H1 (cell line): ENCODE results near the gene PGAM2. TPM values are rescaled to one million over a fixed set of nuclear protein-coding genes. Genes with fewer than 3 reads are reported as not detected.

ENCODE experiments used
- CTCF ChIA-PET: fragments of 300-600 bp; sonication (Branson Sonifier 250); formaldehyde crosslinking; loops from one replicate; lab custom pipeline; 2021; ENCODE audit not compliant: partially characterized antibody; lab: Charles Lee
- POLR2A ChIA-PET: fragments of 300-600 bp; sonication (Branson Sonifier 250); formaldehyde crosslinking; loops from one replicate; lab custom pipeline; 2021; ENCODE audit warnings: inconsistent platforms; ENCODE audit not compliant: partially characterized antibody; lab: Charles Lee
- DNase-seq, 2 experiments: peaks; one replicate each; pipeline versions ENCODE4 v3.0.0 to v3.0.0-alpha.2; 2010 to 2022; ENCODE audit warnings: low spot score in 2 of 2, low read depth in 1 of 2, mixed read lengths in 1 of 2
- FAIRE-seq: peaks from 2 replicates; lab custom pipeline; 2011; peaks lifted over from hg19 to GRCh38; lab: Jason Lieb, UNC
- H2AFZ ChIP-seq: 2 replicates; pipeline ENCODE4 v1.8.1; 2012; ENCODE audit warnings: low read length, inconsistent platforms
- H2AK5ac ChIP-seq: 2 replicates; pipeline ENCODE4 v1.6.1; 2013; ENCODE audit warnings: low read depth, low read length
- H2BK120ac ChIP-seq: replicated peaks from 2 replicates; pipeline ENCODE3; 2013; ENCODE audit warnings: low read depth, low read length, inconsistent platforms
- H2BK12ac ChIP-seq: 2 replicates; pipeline ENCODE4 v1.6.1; 2013; ENCODE audit warnings: low read depth, low read length
- H2BK15ac ChIP-seq: 2 replicates; pipeline ENCODE4 v1.6.1; 2013; ENCODE audit warnings: low read length
- H2BK20ac ChIP-seq: 2 replicates; pipeline ENCODE4 v1.6.1; 2013; ENCODE audit warnings: low read length
- H2BK5ac ChIP-seq: 2 replicates; pipeline ENCODE4 v1.6.1; 2013; ENCODE audit warnings: low read depth, low read length
- H3K14ac ChIP-seq: 2 replicates; pipeline ENCODE4 v1.6.1; 2013; ENCODE audit warnings: inconsistent platforms; ENCODE audit not compliant: insufficient read length
- H3K18ac ChIP-seq: 2 replicates; pipeline ENCODE4 v1.6.1; 2013; ENCODE audit warnings: low read length; ENCODE audit errors: extremely low read depth
- H3K23ac ChIP-seq: 2 replicates; pipeline ENCODE4 v1.6.1; 2013; ENCODE audit warnings: inconsistent platforms; ENCODE audit not compliant: insufficient read length
- H3K23me2 ChIP-seq: 2 replicates; pipeline ENCODE4 v1.6.1; 2013; ENCODE audit warnings: low read depth, low read length
- H3K27ac ChIP-seq: 2 replicates; pipeline ENCODE4 v1.6.1; 2011; ENCODE audit warnings: low read depth, low read length, inconsistent platforms
- H3K27me3 ChIP-seq, 4 experiments: replicated peaks in 1 of 4; 1 replicate in 1 of 4; 2 replicates in 3 of 4; pipeline versions ENCODE4 v1.6.1 to v1.8.1; 2011 to 2013; ENCODE audit warnings: low read length in 3 of 4, mild to moderate bottlenecking in 3 of 4, inconsistent platforms in 2 of 4, mixed read lengths in 2 of 4, moderate library complexity in 1 of 4; ENCODE audit not compliant: control insufficient read depth in 3 of 4, insufficient read depth in 3 of 4; ENCODE audit errors: extremely low read depth in 1 of 4
- H3K36me3 ChIP-seq, 4 experiments: 2 replicates each; pipeline versions ENCODE4 v1.6.1 to v1.8.1; 2011 to 2013; ENCODE audit warnings: mild to moderate bottlenecking in 4 of 4, low read length in 3 of 4, moderate library complexity in 2 of 4, control low read depth in 1 of 4, inconsistent platforms in 1 of 4; ENCODE audit not compliant: insufficient read depth in 4 of 4, control insufficient read depth in 2 of 4
- H3K4ac ChIP-seq: replicated peaks from 2 replicates; pipeline ENCODE3; 2013; ENCODE audit warnings: low read length, low read depth, mixed read lengths, inconsistent platforms; ENCODE audit not compliant: insufficient read length
- H3K4me1 ChIP-seq, 4 experiments: replicated peaks in 1 of 4; 1 replicate in 1 of 4; 2 replicates in 3 of 4; pipeline versions ENCODE4 v1.6.1 to v1.8.1; 2011 to 2013; ENCODE audit warnings: low read length in 3 of 4, inconsistent platforms in 2 of 4, mixed read lengths in 1 of 4; ENCODE audit not compliant: insufficient read depth in 4 of 4, control insufficient read depth in 3 of 4
- H3K4me2 ChIP-seq, 2 experiments: 2 replicates each; pipeline versions ENCODE4 v1.6.1 to v1.8.1; 2011 to 2013; ENCODE audit warnings: low read depth in 2 of 2, low read length in 2 of 2, control low read depth in 1 of 2, inconsistent platforms in 1 of 2, mild to moderate bottlenecking in 1 of 2; ENCODE audit not compliant: insufficient read depth in 1 of 2
- H3K4me3 ChIP-seq, 4 experiments: fragments of 200-600, 300-600 bp in 1 of 4; sonication (generic), shearing (Covaris generic), sonication (Bioruptor Twin) in 1 of 4; 2 replicates each; pipeline versions ENCODE4 v1.5.1 to v1.8.1; 2011 to 2016; ENCODE audit warnings: low read length in 4 of 4, low read depth in 3 of 4, control low read depth in 2 of 4, inconsistent platforms in 2 of 4, mild to moderate bottlenecking in 2 of 4, mixed read lengths in 1 of 4, moderate library complexity in 1 of 4; ENCODE audit not compliant: insufficient read depth in 2 of 4; ENCODE audit errors: extremely low read depth in 1 of 4
- H3K56ac ChIP-seq: replicated peaks from 2 replicates; pipeline ENCODE3; 2013; ENCODE audit warnings: low read depth, mild to moderate bottlenecking, mixed read lengths, low read length, inconsistent platforms; ENCODE audit not compliant: insufficient read length
- H3K79me1 ChIP-seq: 2 replicates; pipeline ENCODE4 v1.6.1; 2013; ENCODE audit warnings: low read depth, low read length, control low read depth
- H3K79me2 ChIP-seq, 2 experiments: 2 replicates each; pipeline versions ENCODE4 v1.6.1 to v1.8.1; 2012 to 2013; ENCODE audit warnings: low read length in 2 of 2, mild to moderate bottlenecking in 2 of 2, inconsistent platforms in 1 of 2; ENCODE audit not compliant: insufficient read depth in 2 of 2, control insufficient read depth in 1 of 2
- H3K9ac ChIP-seq, 4 experiments: replicated peaks in 1 of 4; 1 replicate in 1 of 4; 2 replicates in 3 of 4; pipeline versions ENCODE4 v1.6.1 to v1.8.1; 2011 to 2013; ENCODE audit warnings: low read depth in 3 of 4, low read length in 3 of 4, control low read depth in 2 of 4, mild to moderate bottlenecking in 2 of 4, moderate library complexity in 2 of 4, inconsistent platforms in 1 of 4; ENCODE audit errors: extremely low read depth in 1 of 4
- H3K9me3 ChIP-seq, 2 experiments: 2 replicates each; pipeline versions ENCODE4 v1.6.1 to v1.8.1; 2012 to 2013; ENCODE audit warnings: mild to moderate bottlenecking in 2 of 2, moderate library complexity in 2 of 2, control low read depth in 1 of 2, inconsistent platforms in 1 of 2, low read depth in 1 of 2, low read length in 1 of 2, mixed read lengths in 1 of 2; ENCODE audit not compliant: insufficient read depth in 2 of 2
- H4K20me1 ChIP-seq, 2 experiments: replicated peaks in 1 of 2; 2 replicates each; pipeline versions ENCODE3 to v1.8.1; 2011 to 2013; ENCODE audit warnings: inconsistent platforms in 2 of 2, low read length in 2 of 2, mild to moderate bottlenecking in 1 of 2; ENCODE audit not compliant: insufficient read depth in 2 of 2, control insufficient read depth in 1 of 2
- H4K5ac ChIP-seq: 2 replicates; pipeline ENCODE4 v1.6.1; 2013; ENCODE audit warnings: low read length, low read depth, mixed read lengths, inconsistent platforms; ENCODE audit not compliant: insufficient read length
- H4K8ac ChIP-seq: 2 replicates; pipeline ENCODE4 v1.8.0; 2013; ENCODE audit warnings: mild to moderate bottlenecking, moderate library complexity, low read length, inconsistent platforms; ENCODE audit not compliant: insufficient read depth; ENCODE audit errors: extremely low read depth
- H4K91ac ChIP-seq: replicated peaks from 2 replicates; pipeline ENCODE3; 2013; ENCODE audit warnings: low read length, mixed read lengths, inconsistent platforms; ENCODE audit not compliant: insufficient read length
- BACH1 ChIP-seq: IDR thresholded peaks from 2 replicates; pipeline ENCODE4 v1.6.1; 2012; ENCODE audit warnings: low read length, improper control_type of control experiment
- CHD1 ChIP-seq: IDR thresholded peaks from 2 replicates; pipeline ENCODE4 v1.6.1; 2012; ENCODE audit warnings: low read depth, low read length, improper control_type of control experiment
- GTF2F1 ChIP-seq: IDR thresholded peaks from 2 replicates; pipeline ENCODE4 v1.6.1; 2012; ENCODE audit warnings: low read depth, low read length, improper control_type of control experiment, borderline replicate concordance
- POLR2A ChIP-seq, 2 experiments: IDR thresholded peaks; 1 replicate in 1 of 2; 2 replicates in 1 of 2; pipeline ENCODE4 v1.6.1; 2011; ENCODE audit warnings: low read depth in 2 of 2, low read length in 2 of 2, mild to moderate bottlenecking in 2 of 2; ENCODE audit errors: control extremely low read depth in 1 of 2
- SP4 ChIP-seq: IDR thresholded peaks from 2 replicates; pipeline ENCODE4 v1.6.1; 2012; ENCODE audit warnings: low read length, inconsistent platforms
- SUZ12 ChIP-seq: fragments of 200-600 bp; sonication (generic); IDR thresholded peaks from 2 replicates; pipeline ENCODE4 v1.6.1; 2012; ENCODE audit warnings: mild to moderate bottlenecking, inconsistent platforms, low read length, moderate library complexity, mixed read lengths
- TBP ChIP-seq: IDR thresholded peaks from 2 replicates; pipeline ENCODE4 v1.6.1; 2011; ENCODE audit warnings: low read depth, low read length, improper control_type of control experiment
- WGBS, 2 experiments: shearing (Covaris generic) in 1 of 2; methylation state at CpG; one replicate each; pipeline versions ENCODE4 v1.1.6 to v1.1.7; 2013 to 2015; ENCODE audit warnings: low lambda C conversion rate in 2 of 2, mixed read lengths in 2 of 2, inconsistent platforms in 1 of 2, low coverage in 1 of 2, missing lambda C conversion rate in 1 of 2; ENCODE audit not compliant: insufficient replicate concordance in 2 of 2, insufficient coverage in 1 of 2, insufficient read length in 1 of 2; ENCODE audit errors: extremely low coverage in 1 of 2, missing lambda C conversion rate in 1 of 2; 5-methylcytosine and 5-hydroxymethylcytosine counted together
- polyA plus RNA-seq, 7 experiments: library from polyadenylated mRNA; depleted of rRNA in 3 of 7; stranded (reverse) in 5 of 7; unstranded in 2 of 7; fragments of >200 nt in 5 of 7; fragments of 200-250 nt in 2 of 7; gene quantifications; 1 replicate in 5 of 7; 2 replicates in 1 of 7; 4 replicates in 1 of 7; pipeline versions ENCODE4 v1.2.1 to v1.2.3, GENCODE V29; 2011 to 2013; ENCODE audit warnings: missing spikeins in 2 of 7, mixed read lengths in 2 of 7
- total RNA-seq: library from RNA; stranded (reverse); fragmentation: NEBNext Ultra II Directional; extraction: Animal tissue kit (Norgen Biotek cat#: 25700); gene quantifications from 2 replicates; pipeline ENCODE4 v1.2.1, GENCODE V29; 2021

Gene PGAM2
- total and polyA plus RNA-seq, 2 of the 8 experiments (the other 6 are each of a cell fraction or from before 2014, with no cell fraction given) = 2.1 to 2.9 TPM

- no peak overlapping the region for H4K5ac ChIP-seq
- H3K56ac ChIP-seq = no peak overlapping the region
- no peak overlapping the region for H2BK12ac ChIP-seq
- no peak overlapping the region for H4K8ac ChIP-seq
- CTCF ChIA-PET = interaction anchor here (1.0 to 1.8 kb wide), 2 partner anchors 23 to 36 kb away, joined by 3 to 4 read pairs; no protein-coding TSS in a partner anchor
- H4K91ac ChIP-seq = no peak overlapping the region
- H3K23me2 ChIP-seq = no peaks in the 10 kb centered on the region
- H3K4me3 ChIP-seq = no peak overlapping the region
- no peaks in the 10 kb centered on the region for H3K27me3 ChIP-seq
- no peaks in the 10 kb centered on the region for H3K9me3 ChIP-seq
- no peak overlapping the region for H3K27ac ChIP-seq
- no peaks in the 10 kb centered on the region for H3K4me1 ChIP-seq
- H2AK5ac ChIP-seq = no peak overlapping the region
- H3K18ac ChIP-seq = no peak overlapping the region
- TF ChIP-seq TBP = no peak
- no peak for TF ChIP-seq POLR2A (IDR thresholded peaks at IDR 0.05; ENCODE audit: control extremely low read depth in 1 of 2, low read depth in 2 of 2, low read length in 2 of 2)
- TF ChIP-seq CHD1 = no peak
- no peak for TF ChIP-seq SP4
- TF ChIP-seq SUZ12 = no peak
- no peak for TF ChIP-seq BACH1
- no peak for TF ChIP-seq GTF2F1
- TF ChIP-seq, all 59 proteins: peak for 0
- no peak overlapping the region for H3K4me2 ChIP-seq
- H2BK20ac ChIP-seq = no peak overlapping the region
- H3K9ac ChIP-seq = no peak overlapping the region
- WGBS, 2 experiments = 84% methylated on average over 2 of the region's 2 CpGs; no CpG with 5 or more reads in 1 of the 2 experiments
- H3K4ac ChIP-seq = no peak overlapping the region
- no peaks in the 10 kb centered on the region for H3K79me2 ChIP-seq
- no peak overlapping the region for H2BK15ac ChIP-seq
- H2BK120ac ChIP-seq = no peak overlapping the region
- no peaks in the 10 kb centered on the region for H4K20me1 ChIP-seq
- DNase-seq (no peak), FAIRE-seq (no peak)
- POLR2A ChIA-PET = interaction anchor here (1.6 kb wide), 1 partner anchor 17 kb away, joined by 3 read pairs; no protein-coding TSS in a partner anchor
- no peak overlapping the region for H2AFZ ChIP-seq
- no peaks in the 10 kb centered on the region for H3K36me3 ChIP-seq
- H3K79me1 ChIP-seq = no peaks in the 10 kb centered on the region
- no peak overlapping the region for H3K14ac ChIP-seq
- no peak overlapping the region for H2BK5ac ChIP-seq
- no peak overlapping the region for H3K23ac ChIP-seq
Measured at GRCh38 chr7:44094883-44095592, 29.7 kb upstream of the PGAM2 start.
